Coronary artery (tissue), 2 donors: ENCODE data around the gene P3H4.
"Not testable (repeated sequence)": the region's sequence is repeated elsewhere in the genome, so short reads cannot be mapped to it uniquely, and the experiment has no call there.

Source experiments
- DNase-seq: peaks from one replicate; pipeline ENCODE4 v3.0.0-alpha.2; 2017; ENCODE audit warnings: low spot score
- H3K27ac ChIP-seq, 2 donors: fragments of 200-600 bp; sonication (generic); one replicate each; pipeline ENCODE4 v1.5.1; 2016 to 2019
- H3K4me3 ChIP-seq: fragments of 200-600 bp; sonication (generic); 2 replicates; pipeline ENCODE4 v1.5.1; 2016; ENCODE audit warnings: mild to moderate bottlenecking, moderate library complexity
- TF ChIP-seq, protein P1 (sequence below): fragments of 200-600 bp; sonication (generic); IDR thresholded peaks from one replicate; pipeline ENCODE4 v1.5.1; 2019; ENCODE audit warnings: antibody characterized with exemption

P3H4 gene

DNA sequence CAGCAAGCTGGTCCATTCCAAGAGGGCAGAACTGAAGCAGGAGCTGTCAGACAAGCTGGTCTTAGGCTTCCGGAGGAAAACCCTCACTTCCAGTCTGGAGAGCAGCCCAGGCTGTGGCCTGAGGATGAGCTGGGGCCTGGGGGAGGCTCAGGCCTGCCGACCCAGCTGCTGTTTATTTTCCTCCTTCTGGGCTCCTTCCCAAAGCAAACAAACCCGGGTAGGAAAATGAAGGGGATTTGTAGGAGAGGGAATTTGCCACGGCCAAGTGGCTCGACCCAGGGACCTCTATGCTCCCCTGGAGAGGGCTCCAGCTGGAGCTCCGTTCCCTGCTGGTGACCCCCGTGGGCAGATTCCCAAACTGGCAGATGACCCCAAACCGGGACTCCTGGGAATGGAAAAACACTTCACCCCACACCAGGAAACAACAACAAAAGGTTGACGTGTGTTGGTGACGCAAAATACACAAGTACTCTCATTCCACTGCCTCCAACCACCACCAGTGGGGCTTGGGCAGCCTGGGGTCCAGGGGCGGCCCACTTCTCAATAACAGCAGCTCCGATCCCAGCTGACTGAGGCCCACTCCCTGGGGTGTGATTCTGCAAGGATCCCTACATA is 34.1 kb downstream of the P3H4 start:
- TF ChIP-seq, protein P1, sequence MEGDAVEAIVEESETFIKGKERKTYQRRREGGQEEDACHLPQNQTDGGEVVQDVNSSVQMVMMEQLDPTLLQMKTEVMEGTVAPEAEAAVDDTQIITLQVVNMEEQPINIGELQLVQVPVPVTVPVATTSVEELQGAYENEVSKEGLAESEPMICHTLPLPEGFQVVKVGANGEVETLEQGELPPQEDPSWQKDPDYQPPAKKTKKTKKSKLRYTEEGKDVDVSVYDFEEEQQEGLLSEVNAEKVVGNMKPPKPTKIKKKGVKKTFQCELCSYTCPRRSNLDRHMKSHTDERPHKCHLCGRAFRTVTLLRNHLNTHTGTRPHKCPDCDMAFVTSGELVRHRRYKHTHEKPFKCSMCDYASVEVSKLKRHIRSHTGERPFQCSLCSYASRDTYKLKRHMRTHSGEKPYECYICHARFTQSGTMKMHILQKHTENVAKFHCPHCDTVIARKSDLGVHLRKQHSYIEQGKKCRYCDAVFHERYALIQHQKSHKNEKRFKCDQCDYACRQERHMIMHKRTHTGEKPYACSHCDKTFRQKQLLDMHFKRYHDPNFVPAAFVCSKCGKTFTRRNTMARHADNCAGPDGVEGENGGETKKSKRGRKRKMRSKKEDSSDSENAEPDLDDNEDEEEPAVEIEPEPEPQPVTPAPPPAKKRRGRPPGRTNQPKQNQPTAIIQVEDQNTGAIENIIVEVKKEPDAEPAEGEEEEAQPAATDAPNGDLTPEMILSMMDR: no peak
- DNase-seq: no peak
- peak overlapping the region; percentile 74 to 85 for H3K27ac ChIP-seq
- H3K4me3 ChIP-seq: peak overlapping the region; percentile 1

DNA sequence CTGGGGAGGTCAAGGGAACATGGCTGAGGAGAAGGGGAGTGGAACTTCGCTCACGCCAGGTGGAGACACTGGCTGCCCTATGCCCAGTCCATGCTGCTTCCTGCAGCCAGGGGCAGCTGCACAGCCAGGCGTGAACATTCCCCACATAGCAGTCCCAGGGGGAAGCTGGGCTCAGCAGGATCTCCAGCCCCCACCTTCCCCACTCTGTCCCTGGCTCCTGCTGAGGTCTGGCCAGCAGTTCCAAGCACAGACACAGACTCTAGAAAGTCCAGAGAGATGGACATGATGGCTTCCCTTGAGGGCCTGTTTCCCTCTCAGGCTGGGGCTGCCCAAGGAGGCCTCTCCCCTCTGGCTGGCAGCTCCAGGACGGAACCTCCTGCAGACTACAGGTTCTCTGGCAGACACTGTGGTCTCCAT is 34.6 kb downstream of the P3H4 start:
- TF ChIP-seq, protein P1: no peak
- H3K4me3 ChIP-seq: peak overlapping the region; percentile 1
- DNase-seq: no peak

DNA sequence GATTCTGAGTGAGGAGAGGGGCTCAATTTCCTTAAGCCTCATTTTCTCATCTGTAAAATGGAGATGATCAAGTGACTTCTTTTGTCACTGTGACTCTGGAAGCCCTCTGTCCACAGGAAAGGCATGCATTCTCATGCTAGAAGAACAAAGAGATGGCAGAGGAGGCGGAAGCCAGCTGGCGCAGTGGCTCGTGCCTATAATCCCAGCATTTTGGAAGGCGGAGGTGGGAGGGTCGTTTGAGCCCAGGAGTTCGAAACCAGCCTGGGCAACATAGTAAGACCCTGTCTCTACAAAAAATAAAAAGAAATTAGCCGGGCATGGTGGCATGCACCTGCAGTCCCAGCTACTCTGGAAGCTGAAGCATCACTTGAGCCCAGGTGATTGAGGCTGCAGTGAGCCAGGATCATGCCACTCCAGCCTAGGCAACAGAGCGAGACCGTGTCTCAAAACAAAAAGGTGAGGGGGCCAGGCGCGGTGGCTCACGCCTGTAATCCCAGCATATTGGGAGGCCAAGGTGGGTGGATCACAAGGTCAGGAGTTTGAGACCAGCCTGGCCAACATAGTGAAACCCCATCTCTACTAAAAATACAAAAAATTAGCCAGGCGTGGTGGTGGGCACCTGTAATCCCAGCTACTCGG is 35.4 kb downstream of the P3H4 start:
- H3K4me3 ChIP-seq, DNase-seq, H3K27ac ChIP-seq: not testable (repeated sequence)

More for the DNA sequence above, 34.6 kb downstream of the P3H4 start:
- H3K27ac ChIP-seq: peak overlapping the region; percentile 74 to 85

DNA sequence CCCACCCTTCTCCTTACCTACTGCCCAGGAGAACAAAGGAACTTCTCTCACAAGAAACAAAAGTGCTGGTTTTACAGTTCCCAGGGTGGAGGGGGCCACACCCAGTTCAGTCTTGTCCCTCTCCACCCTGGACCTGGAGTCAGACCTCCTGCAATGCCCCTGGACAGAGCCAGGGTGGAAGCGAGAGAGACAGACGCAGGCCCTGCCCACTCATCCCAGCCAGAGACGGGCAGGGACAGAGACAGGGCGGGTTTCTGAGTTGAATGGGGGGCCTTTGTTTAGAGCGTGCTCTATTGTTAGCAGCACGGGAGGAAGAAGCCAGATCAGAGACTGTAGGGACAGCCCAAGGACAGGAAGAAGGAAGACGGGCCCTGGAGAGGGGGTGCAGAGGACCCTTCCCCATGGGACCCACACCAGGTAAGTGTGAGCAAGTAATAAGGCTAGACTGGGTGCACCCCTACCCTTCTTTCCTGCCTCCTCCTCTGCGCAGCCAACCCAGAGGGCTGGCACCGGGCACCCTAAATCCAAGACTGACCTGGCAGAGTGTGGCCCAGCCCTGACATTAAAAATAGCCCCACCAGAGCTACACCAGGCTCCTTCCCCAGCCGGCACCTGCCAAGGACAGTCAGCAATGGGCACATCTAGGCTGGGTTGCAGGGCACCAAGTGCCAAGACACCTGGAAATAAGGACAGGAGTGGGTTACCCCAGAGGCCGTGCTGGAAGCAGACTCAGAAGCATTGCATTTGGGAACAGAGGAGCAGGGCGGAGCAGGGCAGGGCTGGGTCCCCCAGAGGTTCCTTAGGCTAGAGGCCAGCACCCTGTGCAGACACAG is 36.1 kb downstream of the P3H4 start:
- no peak overlapping the region for H3K4me3 ChIP-seq
- TF ChIP-seq, protein P1: no peak

DNA sequence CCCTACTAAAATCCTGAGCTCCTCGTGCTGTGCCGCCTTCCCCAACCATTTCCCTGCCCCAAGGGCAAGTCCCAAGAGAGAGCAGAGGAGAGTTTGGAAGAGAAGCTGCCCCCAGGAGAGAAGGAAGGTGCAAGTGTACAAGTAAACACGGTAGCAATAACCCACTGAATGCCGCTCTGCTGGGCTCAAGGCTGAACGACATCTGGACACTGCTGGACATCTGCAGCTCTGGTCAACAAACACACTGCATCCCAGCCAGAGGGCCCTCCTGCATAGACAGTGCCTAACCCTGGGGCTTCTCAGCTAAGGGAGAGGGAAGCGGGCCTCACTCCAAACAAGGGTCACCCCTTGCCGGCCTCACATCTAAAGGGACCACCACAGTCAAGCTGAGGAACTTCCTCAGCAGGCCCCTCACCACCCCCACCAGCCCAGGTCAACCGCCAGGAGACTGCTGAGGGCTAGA is 38.0 kb downstream of the P3H4 start:
- no peak for DNase-seq
- H3K27ac ChIP-seq: no peak overlapping the region

More for the DNA sequence above, 36.1 kb downstream of the P3H4 start:
- peak overlapping the region in 1 of 2 donors; percentile 16 for H3K27ac ChIP-seq
- DNase-seq: no peak

DNA sequence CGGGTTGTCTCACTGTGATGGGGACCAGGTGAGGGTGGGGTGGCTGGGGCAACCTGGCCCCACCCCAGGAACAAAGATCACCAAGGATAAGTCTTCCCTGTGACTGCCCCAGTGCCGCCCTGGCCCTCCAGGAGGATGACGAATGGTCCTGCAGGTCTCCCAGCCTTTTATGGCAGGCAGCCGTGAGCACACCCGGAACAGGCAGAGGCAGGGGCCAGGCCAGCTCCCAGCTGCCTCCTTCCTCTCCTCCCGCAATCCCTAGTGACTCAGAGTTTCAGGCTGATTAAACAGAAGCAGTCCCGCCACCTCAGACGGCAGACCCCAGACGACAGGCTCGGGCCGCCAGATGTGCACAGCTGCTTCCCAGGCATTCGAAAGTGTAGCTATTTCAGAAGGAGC is 38.6 kb downstream of the P3H4 start:
- TF ChIP-seq, protein P1: no peak
- Histone ChIP-seq H3K27ac (peak overlapping the region; percentile 26 to 39), H3K4me3 (no peak overlapping the region)
- no peak for DNase-seq

More for the DNA sequence above, 38.0 kb downstream of the P3H4 start:
- no peak overlapping the region for H3K4me3 ChIP-seq
- TF ChIP-seq, protein P1: no peak

DNA sequence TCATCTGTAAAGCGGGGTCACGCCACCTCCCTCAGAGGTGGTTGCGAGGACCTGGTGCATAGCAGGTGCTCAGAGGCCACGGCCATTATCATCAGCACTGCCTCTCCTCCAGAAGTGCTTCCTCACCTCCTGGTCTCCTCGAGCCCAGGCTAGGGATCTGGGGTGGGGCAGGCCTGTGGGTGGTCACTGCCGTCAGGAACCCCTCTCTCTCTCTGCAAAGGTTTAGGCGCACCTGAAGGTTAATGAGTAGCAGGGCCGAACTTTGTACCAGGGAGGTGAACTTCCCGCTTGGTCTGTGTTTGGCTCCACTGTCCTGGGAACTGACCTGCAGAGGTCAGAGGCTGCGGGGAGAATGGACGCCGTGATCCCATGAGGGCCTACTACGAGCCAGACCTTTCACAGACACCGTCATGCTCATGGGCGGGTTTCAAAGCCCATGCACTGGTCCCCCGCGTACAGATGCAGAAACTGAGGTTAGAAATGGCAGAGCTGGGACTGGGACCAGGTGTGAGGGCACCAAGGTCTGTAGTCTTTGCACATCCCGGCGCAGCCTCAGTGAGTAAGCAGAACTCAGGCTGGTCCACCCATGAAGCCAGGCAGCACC is 39.1 kb downstream of the P3H4 start:
- Histone ChIP-seq H3K4me3 (no peak overlapping the region), H3K27ac (peak overlapping the region; percentile 26 to 39)
- no peak for DNase-seq
- TF ChIP-seq, protein P1: no peak
